KMS-11 (cell line): Measurements from ENCODE around the gene ZNF222.
A peak's percentile ranks its signal among the peaks of the same experiment; 100 is the strongest.

Experiments used
- H2AFZ ChIP-seq: fragments of 200-600 bp; sonication (generic); 2 replicates; pipeline ENCODE4 v1.6.1; 2016; ENCODE audit warnings: antibody characterized with exemption, mixed run types, low read depth
- H3K27ac ChIP-seq: fragments of 200-600 bp; sonication (generic); 2 replicates; pipeline ENCODE4 v1.6.1; 2016; ENCODE audit warnings: mild to moderate bottlenecking, mixed run types
- H3K27me3 ChIP-seq: fragments of 200-600 bp; sonication (generic); 2 replicates; pipeline ENCODE4 v1.6.1; 2017; ENCODE audit warnings: mild to moderate bottlenecking, low read depth, mixed run types, moderate library complexity; ENCODE audit not compliant: insufficient read depth
- H3K36me3 ChIP-seq: fragments of 200-600 bp; sonication (generic); 2 replicates; pipeline ENCODE4 v1.6.1; 2017; ENCODE audit warnings: mild to moderate bottlenecking, mixed run types; ENCODE audit not compliant: insufficient read depth
- H3K4me1 ChIP-seq: fragments of 200-600 bp; sonication (generic); 2 replicates; pipeline ENCODE4 v1.6.1; 2016; ENCODE audit warnings: mild to moderate bottlenecking, low read depth, mixed run types; ENCODE audit not compliant: poor library complexity, severe bottlenecking
- H3K4me2 ChIP-seq: fragments of 200-600 bp; sonication (generic); 2 replicates; pipeline ENCODE4 v1.7.0; 2016; ENCODE audit warnings: mild to moderate bottlenecking, mixed run types
- H3K4me3 ChIP-seq: fragments of 200-600 bp; sonication (generic); IDR thresholded peaks from 2 replicates; pipeline ENCODE4 v1.6.1; 2017; ENCODE audit warnings: low read depth, low read length, mixed read lengths; ENCODE audit not compliant: insufficient read depth
- H3K79me2 ChIP-seq: fragments of 200-600 bp; sonication (generic); 2 replicates; pipeline ENCODE4 v1.6.1; 2016; ENCODE audit warnings: low read depth, mixed run types; ENCODE audit not compliant: insufficient read depth
- H3K9ac ChIP-seq: fragments of 200-600 bp; sonication (generic); 2 replicates; pipeline ENCODE4 v1.6.1; 2016; ENCODE audit warnings: mild to moderate bottlenecking, mixed run types
- H4K20me1 ChIP-seq: fragments of 200-600 bp; sonication (generic); 2 replicates; pipeline ENCODE4 v1.6.1; 2016; ENCODE audit warnings: mild to moderate bottlenecking, mixed run types; ENCODE audit not compliant: insufficient read depth
- TF ChIP-seq, protein P1 (sequence below): fragments of 200-600 bp; sonication (generic); conservative IDR thresholded peaks from 2 replicates; pipeline ENCODE4 v1.6.1; 2017; ENCODE audit warnings: low read depth, mild to moderate bottlenecking, antibody characterized with exemption, low read length, moderate library complexity, mixed read lengths

ZNF222 gene

DNA sequence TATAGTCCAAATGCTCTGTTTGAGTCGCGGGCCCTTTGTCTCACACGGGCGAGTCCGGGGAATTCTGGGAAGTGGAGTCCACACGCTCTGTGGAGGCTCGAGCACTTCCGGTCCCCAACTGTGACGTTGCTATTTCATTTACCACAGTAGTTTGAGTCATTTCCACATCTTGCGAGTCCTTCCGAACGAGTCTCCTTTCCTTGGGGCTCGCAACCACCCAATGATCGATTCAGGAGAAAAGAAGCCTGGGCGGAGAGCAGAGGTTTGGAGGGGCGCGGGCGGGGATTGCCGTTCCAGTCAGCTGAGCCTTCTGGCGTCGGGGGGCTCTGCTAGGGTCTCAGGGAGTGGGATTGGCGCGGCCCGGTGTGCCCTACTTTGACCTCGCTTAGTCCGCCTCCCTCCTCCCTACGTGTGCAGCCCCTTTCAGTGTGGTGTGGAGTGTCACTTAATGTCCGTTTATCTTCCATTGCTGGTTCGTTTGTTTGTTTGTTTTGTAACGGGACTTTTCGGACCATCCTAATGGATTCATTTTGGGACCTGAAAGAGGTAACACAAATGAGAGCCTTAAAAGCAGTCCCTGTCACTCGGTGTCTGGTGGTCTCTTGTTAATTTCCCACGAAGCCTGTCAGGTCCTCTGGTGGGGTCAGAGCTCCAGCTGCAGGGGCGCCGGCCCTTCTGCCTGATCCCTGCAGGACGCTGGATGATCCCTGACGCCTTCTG is at the start of gene ZNF222:
ZNF222 (plus strand) TSS at position 163 of the 720 bp plus-strand sequence; CDS start at position 221, 58 bp downstream.
- TF ChIP-seq, protein P1, sequence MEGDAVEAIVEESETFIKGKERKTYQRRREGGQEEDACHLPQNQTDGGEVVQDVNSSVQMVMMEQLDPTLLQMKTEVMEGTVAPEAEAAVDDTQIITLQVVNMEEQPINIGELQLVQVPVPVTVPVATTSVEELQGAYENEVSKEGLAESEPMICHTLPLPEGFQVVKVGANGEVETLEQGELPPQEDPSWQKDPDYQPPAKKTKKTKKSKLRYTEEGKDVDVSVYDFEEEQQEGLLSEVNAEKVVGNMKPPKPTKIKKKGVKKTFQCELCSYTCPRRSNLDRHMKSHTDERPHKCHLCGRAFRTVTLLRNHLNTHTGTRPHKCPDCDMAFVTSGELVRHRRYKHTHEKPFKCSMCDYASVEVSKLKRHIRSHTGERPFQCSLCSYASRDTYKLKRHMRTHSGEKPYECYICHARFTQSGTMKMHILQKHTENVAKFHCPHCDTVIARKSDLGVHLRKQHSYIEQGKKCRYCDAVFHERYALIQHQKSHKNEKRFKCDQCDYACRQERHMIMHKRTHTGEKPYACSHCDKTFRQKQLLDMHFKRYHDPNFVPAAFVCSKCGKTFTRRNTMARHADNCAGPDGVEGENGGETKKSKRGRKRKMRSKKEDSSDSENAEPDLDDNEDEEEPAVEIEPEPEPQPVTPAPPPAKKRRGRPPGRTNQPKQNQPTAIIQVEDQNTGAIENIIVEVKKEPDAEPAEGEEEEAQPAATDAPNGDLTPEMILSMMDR, result no peak
- H3K27me3 ChIP-seq, result no peaks in the 10 kb centered on the region
- no peaks in the 10 kb centered on the region for H3K4me1 ChIP-seq
- no peaks in the 10 kb centered on the region for H3K36me3 ChIP-seq
- H3K4me3 ChIP-seq, result no peak within 1 kb of the TSS
- H3K9ac ChIP-seq, result peak within 1 kb of the TSS; percentile 32; the same call in 1 of the 2 replicates
- peak within 1 kb of the TSS; percentile 33; the same call in 1 of the 2 replicates for H3K4me2 ChIP-seq
- no peaks in the 10 kb centered on the region for H3K79me2 ChIP-seq
- no peak within 1 kb of the TSS for H3K27ac ChIP-seq
- H2AFZ ChIP-seq, result peak within 1 kb of the TSS; percentile 55
- no peaks in the 10 kb centered on the region for H4K20me1 ChIP-seq

DNA sequence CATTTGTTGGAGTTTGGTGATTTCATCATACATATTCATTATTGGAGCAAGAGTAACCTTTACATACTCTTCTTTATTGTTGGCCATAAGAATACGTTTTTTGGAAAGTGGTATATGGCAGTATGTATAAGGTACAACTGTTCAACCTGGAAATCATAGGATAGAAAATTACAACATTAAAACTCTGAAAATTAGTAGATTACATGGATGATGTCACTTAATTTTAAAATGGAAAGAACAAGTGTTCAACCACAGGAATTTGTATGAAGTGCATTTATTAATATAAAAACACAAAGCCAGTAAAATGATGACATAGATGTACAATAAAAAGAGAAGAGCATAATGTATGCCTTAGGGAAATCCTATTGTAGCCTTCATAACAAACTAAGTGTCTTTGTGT is 48.4 kb upstream of the ZNF222 start:
- H3K27ac ChIP-seq, result no peak overlapping the region
- no peaks in the 10 kb centered on the region for H3K79me2 ChIP-seq
- H3K4me1 ChIP-seq, result no peaks in the 10 kb centered on the region
- H3K9ac ChIP-seq, result no peak overlapping the region
- H4K20me1 ChIP-seq, result no peaks in the 10 kb centered on the region
- H3K4me3 ChIP-seq, result no peak overlapping the region
- H3K36me3 ChIP-seq, result no peaks in the 10 kb centered on the region
- H2AFZ ChIP-seq, result no peak overlapping the region
- no peak overlapping the region for H3K4me2 ChIP-seq
- no peaks in the 10 kb centered on the region for H3K27me3 ChIP-seq
- TF ChIP-seq, protein P1, result no peak

DNA sequence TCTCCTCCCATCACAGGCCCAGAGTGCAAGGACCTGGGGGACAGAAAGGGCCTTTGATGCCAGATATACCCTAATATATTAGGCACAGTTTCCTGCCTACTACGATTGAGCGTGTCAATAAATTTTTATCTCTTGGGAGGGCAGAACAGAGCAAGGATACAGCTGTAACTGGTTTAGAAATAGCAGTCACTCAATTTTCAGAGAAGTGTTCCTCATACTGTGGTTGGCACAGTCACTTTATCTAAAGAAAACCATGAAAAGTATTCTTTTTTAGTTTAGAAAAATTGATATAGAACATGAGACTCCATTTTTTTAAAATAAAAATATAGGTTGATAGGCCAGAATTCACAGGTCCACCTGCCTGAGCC is 41.7 kb upstream of the ZNF222 start:
- H3K4me3 ChIP-seq, result no peak overlapping the region
- H3K9ac ChIP-seq, result no peak overlapping the region
- no peaks in the 10 kb centered on the region for H3K36me3 ChIP-seq
- H2AFZ ChIP-seq, result no peak overlapping the region
- no peak overlapping the region for H3K27ac ChIP-seq
- TF ChIP-seq, protein P1, result no peak
- no peaks in the 10 kb centered on the region for H4K20me1 ChIP-seq
- no peaks in the 10 kb centered on the region for H3K27me3 ChIP-seq
- H3K4me1 ChIP-seq, result no peaks in the 10 kb centered on the region
- H3K4me2 ChIP-seq, result no peak overlapping the region
- no peaks in the 10 kb centered on the region for H3K79me2 ChIP-seq

DNA sequence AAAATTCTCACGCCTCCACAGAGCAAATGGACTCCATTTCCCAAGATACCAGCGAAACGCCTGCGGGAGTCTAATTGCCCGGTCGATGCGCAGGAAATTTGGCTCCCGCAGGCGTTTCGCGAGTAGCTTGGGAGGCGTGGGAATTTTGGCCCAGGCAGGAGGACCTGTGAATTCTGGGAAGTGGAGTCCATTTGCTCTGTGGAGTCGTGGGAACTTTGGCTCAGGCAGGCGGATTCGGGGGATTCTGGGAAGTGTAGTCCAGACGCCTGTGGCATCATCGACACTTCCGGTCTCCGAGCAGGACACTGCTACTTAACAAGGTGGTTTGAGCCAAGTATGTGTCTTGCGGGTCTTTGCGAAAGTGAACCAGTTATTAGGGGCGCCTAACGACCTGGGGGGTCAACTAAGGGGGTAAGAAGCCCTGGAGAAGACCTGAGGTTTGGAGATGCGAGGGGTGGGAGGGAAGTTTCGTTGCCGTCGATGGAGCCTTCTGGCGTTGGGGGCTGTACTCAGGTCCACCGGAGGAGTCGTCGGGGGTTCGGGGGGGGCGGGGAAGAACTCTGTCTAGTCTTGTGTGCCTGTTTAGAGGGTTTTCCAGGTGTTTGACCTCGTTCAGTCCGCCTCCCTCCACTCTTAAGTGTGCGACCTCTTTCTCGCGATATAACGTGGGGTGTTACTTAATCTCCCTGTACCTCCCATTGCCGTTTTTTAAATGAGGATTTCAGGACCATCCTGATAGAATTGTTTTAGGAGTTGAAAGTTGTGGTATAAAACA is 41.1 kb upstream of the ZNF222 start, which contains the start of gene ZNF155:
ZNF155 (plus strand) TSS at position 277 of the 775 bp plus-strand sequence. CDS start 4,356 bp downstream, outside the sequence.
- H4K20me1 ChIP-seq, result no peaks in the 10 kb centered on the region
- H3K27ac ChIP-seq, result no peak within 1 kb of the TSS
- no peak within 1 kb of the TSS for H3K4me3 ChIP-seq
- H3K36me3 ChIP-seq, result no peaks in the 10 kb centered on the region
- H3K79me2 ChIP-seq, result no peaks in the 10 kb centered on the region
- H3K27me3 ChIP-seq, result no peaks in the 10 kb centered on the region
- no peak within 1 kb of the TSS for H2AFZ ChIP-seq
- H3K4me1 ChIP-seq, result no peaks in the 10 kb centered on the region
- TF ChIP-seq, protein P1, result no peak
- no peak within 1 kb of the TSS for H3K4me2 ChIP-seq
- no peak within 1 kb of the TSS for H3K9ac ChIP-seq
